Progenitor cell of endocrine pancreas (in vitro differentiated cells): ENCODE results near the gene PCYOX1L. TPM values are rescaled to one million over a fixed set of nuclear protein-coding genes. Genes with fewer than 3 reads are reported as not detected.

Source experiments
- DNase-seq: peaks from one replicate; pipeline ENCODE4 v3.0.0; 2021; ENCODE audit warnings: low spot score; ENCODE audit not compliant: unreplicated experiment
- H3K27ac Mint-ChIP-seq: 2 replicates; pipeline ENCODE4 v1.8.0; 2021; ENCODE audit warnings: mild to moderate bottlenecking, moderate library complexity, mixed read lengths
- H3K27me3 Mint-ChIP-seq: 2 replicates; pipeline ENCODE4 v1.8.0; 2021; ENCODE audit warnings: mixed read lengths
- H3K36me3 Mint-ChIP-seq: 2 replicates; pipeline ENCODE4 v1.8.0; 2022; ENCODE audit warnings: mixed read lengths; ENCODE audit not compliant: insufficient read depth
- H3K4me1 Mint-ChIP-seq: 2 replicates; pipeline ENCODE4 v1.8.0; 2021; ENCODE audit warnings: low read depth, mixed read lengths
- H3K4me3 Mint-ChIP-seq: 2 replicates; pipeline ENCODE4 v1.8.0; 2021; ENCODE audit warnings: low read depth, mild to moderate bottlenecking, moderate library complexity, mixed read lengths
- H3K9me3 Mint-ChIP-seq: 2 replicates; pipeline ENCODE4 v1.8.0; 2021; ENCODE audit warnings: low read depth, mixed read lengths
- CTCF ChIP-seq: fragments of 200-600 bp; sonication (generic); IDR thresholded peaks from one replicate; pipeline ENCODE4 v1.5.0; 2021; ENCODE audit warnings: antibody characterized with exemption, mild to moderate bottlenecking; ENCODE audit not compliant: unreplicated experiment
- total RNA-seq: library from RNA; stranded (reverse); gene quantifications from 2 replicates; pipeline ENCODE4 v1.2.1, GENCODE V29; 2021

The PCYOX1L gene
- total RNA-seq, 1 donor from 2014 or later: 20.6 TPM

- Mint-ChIP-seq H3K36me3 (no peaks in the 10 kb centered on the region), H3K27me3 (no peaks in the 10 kb centered on the region), H3K4me3 (no peak overlapping the region), H3K27ac (no peak overlapping the region), H3K9me3 (no peaks in the 10 kb centered on the region), H3K4me1 (peaks cover 8% of the 10 kb centered on the region)
- no peak for DNase-seq
- no peak for TF ChIP-seq CTCF
Observed at GRCh38 chr5:149325166-149325735, 32.6 kb upstream of the PCYOX1L start.

GRCh38 chr5:149325894-149326293 is 32.0 kb upstream of the PCYOX1L start:
- H3K36me3 Mint-ChIP-seq: no peaks in the 10 kb centered on the region
- peaks cover 5% of the 10 kb centered on the region for H3K4me1 Mint-ChIP-seq
- H3K27me3 Mint-ChIP-seq: no peaks in the 10 kb centered on the region
- no peak for DNase-seq
- no peaks in the 10 kb centered on the region for H3K9me3 Mint-ChIP-seq
- no peak overlapping the region for H3K27ac Mint-ChIP-seq
- no peak for TF ChIP-seq CTCF
- no peak overlapping the region for H3K4me3 Mint-ChIP-seq

- DNase-seq: no peak
- Mint-ChIP-seq H3K9me3 (no peaks in the 10 kb centered on the region), H3K4me1 (peaks cover 3% of the 10 kb centered on the region), H3K4me3 (no peak overlapping the region), H3K27ac (no peak overlapping the region), H3K36me3 (no peaks in the 10 kb centered on the region), H3K27me3 (no peaks in the 10 kb centered on the region)
- TF ChIP-seq CTCF: no peak
Observed at GRCh38 chr5:149326611-149327010, 31.2 kb upstream of the PCYOX1L start.

- DNase-seq: no peak
- no peak for TF ChIP-seq CTCF
- Mint-ChIP-seq H3K4me3 (no peak overlapping the region), H3K4me1 (no peaks in the 10 kb centered on the region), H3K36me3 (no peaks in the 10 kb centered on the region), H3K27me3 (no peaks in the 10 kb centered on the region), H3K9me3 (no peaks in the 10 kb centered on the region), H3K27ac (no peak overlapping the region)
Observed at GRCh38 chr5:149328177-149328576, 29.7 kb upstream of the PCYOX1L start.

GRCh38 chr5:149333711-149334443 is 24.0 kb upstream of the PCYOX1L start:
- no peak overlapping the region for H3K4me3 Mint-ChIP-seq
- TF ChIP-seq CTCF: no peak
- no peaks in the 10 kb centered on the region for H3K36me3 Mint-ChIP-seq
- DNase-seq: no peak
- peaks cover 4% of the 10 kb centered on the region for H3K4me1 Mint-ChIP-seq
- no peaks in the 10 kb centered on the region for H3K27me3 Mint-ChIP-seq
- no peaks in the 10 kb centered on the region for H3K9me3 Mint-ChIP-seq
- no peak overlapping the region for H3K27ac Mint-ChIP-seq
